ENCODE data around the gene GAREM2. TPM values are rescaled to one million over a fixed set of nuclear protein-coding genes. Genes with fewer than 3 reads are reported as not detected.

Gene GAREM2
- total RNA-seq, 1 experiment from 2014 or later, result 2.6 TPM

GRCh38 chr2:26189751-26190150, 16.9 kb downstream of the GAREM2 start:
- BruUV-seq (replicated peaks), result no TSS peak
- no peak for DNase-seq
- H3K4me3 Mint-ChIP-seq (ENCODE audit: low read depth, unreplicated experiment), result no peak overlapping the region
- CTCF ChIA-PET, result no interaction called here
- no peak overlapping the region for H3K27ac Mint-ChIP-seq (ENCODE audit: unreplicated experiment)
- H3K36me3 Mint-ChIP-seq (ENCODE audit: insufficient read depth, unreplicated experiment), result peaks cover 44% of the 10 kb centered on the region
- no peaks in the 10 kb centered on the region for H3K4me1 Mint-ChIP-seq (ENCODE audit: low read depth, unreplicated experiment)
- no peak for TF ChIP-seq CTCF (IDR thresholded peaks at IDR 0.05; ENCODE audit: unreplicated experiment)
- intact Hi-C loops (cut with micrococcal nuclease; ENCODE audit: unreplicated experiment), result no loop called here
- no peaks in the 10 kb centered on the region for H3K9me3 Mint-ChIP-seq (ENCODE audit: low read depth, unreplicated experiment)
- peaks cover 14% of the 10 kb centered on the region for H3K27me3 Mint-ChIP-seq (ENCODE audit: unreplicated experiment)

- H3K4me3 Mint-ChIP-seq (ENCODE audit: low read depth, unreplicated experiment), result no peak overlapping the region
- intact Hi-C loops (cut with micrococcal nuclease; ENCODE audit: unreplicated experiment), result no loop called here
- peaks cover 11% of the 10 kb centered on the region for H3K27me3 Mint-ChIP-seq (ENCODE audit: unreplicated experiment)
- no peak for DNase-seq
- H3K4me1 Mint-ChIP-seq (ENCODE audit: low read depth, unreplicated experiment), result no peaks in the 10 kb centered on the region
- CTCF ChIA-PET, result no interaction called here
- H3K36me3 Mint-ChIP-seq (ENCODE audit: insufficient read depth, unreplicated experiment), result peaks cover 44% of the 10 kb centered on the region
- no peaks in the 10 kb centered on the region for H3K9me3 Mint-ChIP-seq (ENCODE audit: low read depth, unreplicated experiment)
- BruUV-seq (replicated peaks), result no TSS peak
- no peak overlapping the region for H3K27ac Mint-ChIP-seq (ENCODE audit: unreplicated experiment)
- TF ChIP-seq CTCF (IDR thresholded peaks at IDR 0.05; ENCODE audit: unreplicated experiment), result no peak
Observed at GRCh38 chr2:26190369-26190768, 17.5 kb downstream of the GAREM2 start.

GRCh38 chr2:26191316-26192159, 18.6 kb downstream of the GAREM2 start:
- no TSS peak for BruUV-seq (replicated peaks)
- peaks cover 44% of the 10 kb centered on the region for H3K36me3 Mint-ChIP-seq (ENCODE audit: insufficient read depth, unreplicated experiment)
- CTCF ChIA-PET, result no interaction called here
- H3K4me3 Mint-ChIP-seq (ENCODE audit: low read depth, unreplicated experiment), result no peak overlapping the region
- no peak for TF ChIP-seq CTCF (IDR thresholded peaks at IDR 0.05; ENCODE audit: unreplicated experiment)
- H3K27ac Mint-ChIP-seq (ENCODE audit: unreplicated experiment), result no peak overlapping the region
- H3K4me1 Mint-ChIP-seq (ENCODE audit: low read depth, unreplicated experiment), result no peaks in the 10 kb centered on the region
- H3K9me3 Mint-ChIP-seq (ENCODE audit: low read depth, unreplicated experiment), result no peaks in the 10 kb centered on the region
- no peaks in the 10 kb centered on the region for H3K27me3 Mint-ChIP-seq (ENCODE audit: unreplicated experiment)
- no peak for DNase-seq
- intact Hi-C loops (cut with micrococcal nuclease; ENCODE audit: unreplicated experiment), result no loop called here

GRCh38 chr2:26193578-26194231, 20.8 kb downstream of the GAREM2 start:
- Mint-ChIP-seq H3K4me3 (ENCODE audit: low read depth, unreplicated experiment) (no peak overlapping the region), H3K36me3 (ENCODE audit: insufficient read depth, unreplicated experiment) (peaks cover 47% of the 10 kb centered on the region), H3K27ac (ENCODE audit: unreplicated experiment) (no peak overlapping the region), H3K9me3 (ENCODE audit: low read depth, unreplicated experiment) (no peaks in the 10 kb centered on the region), H3K4me1 (ENCODE audit: low read depth, unreplicated experiment) (no peaks in the 10 kb centered on the region), H3K27me3 (ENCODE audit: unreplicated experiment) (no peaks in the 10 kb centered on the region)
- no peak for TF ChIP-seq CTCF (IDR thresholded peaks at IDR 0.05; ENCODE audit: unreplicated experiment)
- intact Hi-C loops (cut with micrococcal nuclease; ENCODE audit: unreplicated experiment), result no loop called here
- no peak for DNase-seq
- no TSS peak for BruUV-seq (replicated peaks)
- CTCF ChIA-PET, result interaction anchor here (0.7 kb wide), 1 partner anchor 1484 kb away, joined by 3 read pairs; no protein-coding TSS in a partner anchor

Measured in Calu3 (cell line).